ENCODE data around the gene DDB1.

DNA sequence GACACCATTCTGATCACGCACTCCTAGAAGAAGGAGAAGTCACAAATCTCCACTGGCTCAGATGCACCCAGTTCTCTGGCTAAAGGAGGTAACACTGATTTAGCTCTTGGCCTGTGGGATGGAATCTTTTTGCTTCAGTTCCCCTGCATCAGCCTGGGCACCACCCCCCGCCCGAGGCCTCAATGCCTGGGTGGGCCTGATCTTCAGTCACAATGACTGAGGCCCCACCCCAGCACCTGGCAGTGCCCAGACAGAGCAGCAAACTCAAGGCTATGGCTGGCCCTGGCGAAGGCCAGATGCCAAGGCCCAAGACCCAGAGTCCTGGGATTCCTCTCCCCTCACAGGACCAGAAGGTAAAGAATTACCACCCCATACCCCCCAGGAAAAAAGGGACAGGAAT is 23.8 kb upstream of the DDB1 start:
- TF ChIP-seq, protein P1, sequence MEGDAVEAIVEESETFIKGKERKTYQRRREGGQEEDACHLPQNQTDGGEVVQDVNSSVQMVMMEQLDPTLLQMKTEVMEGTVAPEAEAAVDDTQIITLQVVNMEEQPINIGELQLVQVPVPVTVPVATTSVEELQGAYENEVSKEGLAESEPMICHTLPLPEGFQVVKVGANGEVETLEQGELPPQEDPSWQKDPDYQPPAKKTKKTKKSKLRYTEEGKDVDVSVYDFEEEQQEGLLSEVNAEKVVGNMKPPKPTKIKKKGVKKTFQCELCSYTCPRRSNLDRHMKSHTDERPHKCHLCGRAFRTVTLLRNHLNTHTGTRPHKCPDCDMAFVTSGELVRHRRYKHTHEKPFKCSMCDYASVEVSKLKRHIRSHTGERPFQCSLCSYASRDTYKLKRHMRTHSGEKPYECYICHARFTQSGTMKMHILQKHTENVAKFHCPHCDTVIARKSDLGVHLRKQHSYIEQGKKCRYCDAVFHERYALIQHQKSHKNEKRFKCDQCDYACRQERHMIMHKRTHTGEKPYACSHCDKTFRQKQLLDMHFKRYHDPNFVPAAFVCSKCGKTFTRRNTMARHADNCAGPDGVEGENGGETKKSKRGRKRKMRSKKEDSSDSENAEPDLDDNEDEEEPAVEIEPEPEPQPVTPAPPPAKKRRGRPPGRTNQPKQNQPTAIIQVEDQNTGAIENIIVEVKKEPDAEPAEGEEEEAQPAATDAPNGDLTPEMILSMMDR (conservative IDR thresholded peaks at IDR 0.05) = no peak
- no peak for TF ChIP-seq EZH2 (IDR thresholded peaks at IDR 0.05; ENCODE audit: low read depth)

Measured in PC-9 (cell line).